NB4 (cell line): ENCODE data around the gene CARMIL1.

ENCODE experiments used
- DNase-seq: peaks from one replicate; pipeline ENCODE4 v3.0.0; 2010; ENCODE audit warnings: low read depth
- H3K4me3 ChIP-seq: one replicate; pipeline ENCODE4 v1.5.1; 2011; ENCODE audit warnings: mild to moderate bottlenecking, low read depth, low read length, moderate library complexity
- MAX ChIP-seq: IDR thresholded peaks from 2 replicates; pipeline ENCODE4 v1.6.1; 2011; ENCODE audit warnings: low read depth, low read length
- MYC ChIP-seq: IDR thresholded peaks from 2 replicates; pipeline ENCODE4 v1.6.1; 2011; ENCODE audit warnings: low read depth, low read length
- POLR2A ChIP-seq: IDR thresholded peaks from 2 replicates; pipeline ENCODE4 v1.6.1; 2011; ENCODE audit warnings: mild to moderate bottlenecking; ENCODE audit not compliant: insufficient read length; ENCODE audit errors: extremely low read depth
- TF ChIP-seq, protein P1 (sequence below): IDR thresholded peaks from one replicate; pipeline ENCODE4 v1.5.1; 2012; ENCODE audit warnings: low read depth, low read length

CARMIL1 gene

DNA sequence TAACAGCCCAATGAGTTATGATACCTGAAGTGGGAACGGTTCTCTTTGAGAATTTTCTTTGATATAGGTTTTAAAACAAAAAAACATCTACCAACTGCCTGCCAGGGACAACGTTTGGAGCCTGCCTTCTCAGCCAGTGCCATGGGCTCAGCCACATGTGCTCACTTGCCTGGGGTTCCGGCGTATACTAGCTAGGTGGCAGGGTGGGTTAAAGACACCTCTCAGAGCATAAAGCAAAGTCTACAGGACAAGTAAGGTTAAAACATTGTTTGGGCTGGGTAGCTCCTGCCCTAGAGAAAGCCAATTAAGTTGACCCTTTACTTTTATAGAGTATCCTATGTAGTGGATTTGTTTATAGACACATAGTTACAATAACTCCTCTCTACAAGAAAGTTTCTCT lies 334.9 kb downstream of the CARMIL1 start:
- H3K4me3 ChIP-seq = no peak overlapping the region
- DNase-seq = no peak
- no peak for TF ChIP-seq MYC
- TF ChIP-seq, protein P1, sequence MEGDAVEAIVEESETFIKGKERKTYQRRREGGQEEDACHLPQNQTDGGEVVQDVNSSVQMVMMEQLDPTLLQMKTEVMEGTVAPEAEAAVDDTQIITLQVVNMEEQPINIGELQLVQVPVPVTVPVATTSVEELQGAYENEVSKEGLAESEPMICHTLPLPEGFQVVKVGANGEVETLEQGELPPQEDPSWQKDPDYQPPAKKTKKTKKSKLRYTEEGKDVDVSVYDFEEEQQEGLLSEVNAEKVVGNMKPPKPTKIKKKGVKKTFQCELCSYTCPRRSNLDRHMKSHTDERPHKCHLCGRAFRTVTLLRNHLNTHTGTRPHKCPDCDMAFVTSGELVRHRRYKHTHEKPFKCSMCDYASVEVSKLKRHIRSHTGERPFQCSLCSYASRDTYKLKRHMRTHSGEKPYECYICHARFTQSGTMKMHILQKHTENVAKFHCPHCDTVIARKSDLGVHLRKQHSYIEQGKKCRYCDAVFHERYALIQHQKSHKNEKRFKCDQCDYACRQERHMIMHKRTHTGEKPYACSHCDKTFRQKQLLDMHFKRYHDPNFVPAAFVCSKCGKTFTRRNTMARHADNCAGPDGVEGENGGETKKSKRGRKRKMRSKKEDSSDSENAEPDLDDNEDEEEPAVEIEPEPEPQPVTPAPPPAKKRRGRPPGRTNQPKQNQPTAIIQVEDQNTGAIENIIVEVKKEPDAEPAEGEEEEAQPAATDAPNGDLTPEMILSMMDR = no peak
- TF ChIP-seq POLR2A = no peak
- TF ChIP-seq MAX = no peak

GRCh38 chr6:25615471-25615870 lies 336.3 kb downstream of the CARMIL1 start:
- TF ChIP-seq, protein P1 = no peak
- TF ChIP-seq MAX = no peak
- no peak for TF ChIP-seq POLR2A
- no peak for TF ChIP-seq MYC
- no peak for DNase-seq
- H3K4me3 ChIP-seq = no peak overlapping the region

DNA sequence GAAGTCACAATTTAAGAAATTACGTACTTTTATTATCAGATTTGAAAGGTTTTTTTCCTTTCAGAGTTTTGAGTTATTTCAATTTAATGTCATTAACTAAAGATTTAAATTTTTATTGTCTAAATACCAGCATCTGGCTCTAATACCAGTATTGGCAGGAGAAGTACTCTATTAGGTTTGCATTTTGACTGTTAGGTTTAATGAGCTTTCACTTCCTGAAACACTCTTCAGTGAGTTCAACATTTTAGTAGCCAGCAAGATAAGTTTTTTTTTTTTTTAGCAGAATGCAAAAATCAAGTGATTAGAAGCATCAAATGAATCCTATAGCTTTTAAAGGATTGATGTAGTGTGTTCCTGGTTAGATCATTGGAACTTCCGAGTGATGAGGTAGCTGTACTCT lies 338.8 kb downstream of the CARMIL1 start:
- DNase-seq = peak; percentile 49

GRCh38 chr6:25619217-25619616 lies 340.0 kb downstream of the CARMIL1 start:
- DNase-seq = peak; percentile 63
- TF ChIP-seq MAX = no peak
- TF ChIP-seq, protein P1 = no peak
- no peak for TF ChIP-seq MYC
- TF ChIP-seq POLR2A = no peak
- no peak overlapping the region for H3K4me3 ChIP-seq

More for the DNA sequence above, 338.8 kb downstream of the CARMIL1 start:
- H3K4me3 ChIP-seq = no peak overlapping the region
- TF ChIP-seq, protein P1 = no peak
- TF ChIP-seq POLR2A = no peak

- TF ChIP-seq MYC (no peak), MAX (no peak), POLR2A (no peak)
- TF ChIP-seq, protein P1 = no peak
- no peak overlapping the region for H3K4me3 ChIP-seq
- DNase-seq = no peak
Measured at GRCh38 chr6:25620391-25620790, 341.2 kb downstream of the CARMIL1 start.

DNA sequence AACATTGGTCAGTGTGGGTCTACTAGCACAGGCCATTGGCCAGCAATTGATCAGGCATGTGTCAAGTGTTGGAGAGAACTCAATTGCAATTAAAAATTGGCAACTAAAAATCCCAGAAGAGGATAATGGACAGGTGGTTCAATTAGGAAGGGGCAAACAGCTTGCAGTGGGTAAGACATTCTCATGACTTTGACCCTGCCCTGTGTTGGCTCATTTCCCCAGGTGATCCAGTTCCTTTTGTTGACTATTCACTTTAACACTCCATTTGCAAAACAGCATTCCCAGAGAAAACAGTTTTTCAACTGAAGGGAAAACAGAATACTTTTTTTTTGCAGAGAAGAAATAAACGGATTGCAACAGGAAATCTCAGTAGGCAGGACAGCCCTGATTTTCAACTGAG lies 343.9 kb downstream of the CARMIL1 start:
- DNase-seq = no peak
- TF ChIP-seq MAX (no peak), POLR2A (no peak), MYC (no peak)
- TF ChIP-seq, protein P1 = no peak
- H3K4me3 ChIP-seq = no peak overlapping the region
